Measurements from ENCODE around the gene ABCC4.

ABCC4 gene

GRCh38 chr13:95235199-95235756, 66.0 kb downstream of the ABCC4 start:
- DNase-seq (ENCODE audit: insufficient read length, low spot score) = no peak
- FAIRE-seq = peak; percentile 65

- DNase-seq (ENCODE audit: insufficient read length, low spot score) (no peak), FAIRE-seq (peak; percentile 83)
These were observed 67.0 kb downstream of the ABCC4 start for GRCh38 chr13:95234242-95234641.

- no peak for DNase-seq (ENCODE audit: insufficient read length, low spot score)
- no peak for FAIRE-seq
These were observed 68.1 kb downstream of the ABCC4 start for GRCh38 chr13:95233026-95233635.

- no peak for DNase-seq (ENCODE audit: insufficient read length, low spot score)
- FAIRE-seq = no peak
These were observed 69.9 kb downstream of the ABCC4 start for GRCh38 chr13:95231393-95231792.

GRCh38 chr13:95229855-95230254, 71.4 kb downstream of the ABCC4 start:
- DNase-seq (ENCODE audit: insufficient read length, low spot score) (no peak), FAIRE-seq (no peak)

GRCh38 chr13:95228130-95228529, 73.1 kb downstream of the ABCC4 start:
- DNase-seq (ENCODE audit: insufficient read length, low spot score) = no peak
- FAIRE-seq = no peak

- FAIRE-seq = peak; percentile 95
- peak; percentile 46 for DNase-seq (ENCODE audit: insufficient read length, low spot score)
These were observed 74.1 kb downstream of the ABCC4 start for GRCh38 chr13:95226932-95227695.

GRCh38 chr13:95226476-95226875, 74.8 kb downstream of the ABCC4 start:
- DNase-seq (ENCODE audit: insufficient read length, low spot score) = no peak
- FAIRE-seq = peak; percentile 92

- no peak for DNase-seq (ENCODE audit: insufficient read length, low spot score)
- FAIRE-seq = no peak
These were observed 75.2 kb downstream of the ABCC4 start for GRCh38 chr13:95226050-95226449.

- FAIRE-seq = peak; percentile 40
These were observed 77.2 kb downstream of the ABCC4 start for GRCh38 chr13:95224064-95224463.

GRCh38 chr13:95222733-95223018, 78.6 kb downstream of the ABCC4 start:
- FAIRE-seq (no peak), DNase-seq (ENCODE audit: insufficient read length, low spot score) (no peak)

More at GRCh38 chr13:95224064-95224463, 77.2 kb downstream of the ABCC4 start:
- DNase-seq (ENCODE audit: insufficient read length, low spot score) = no peak

GRCh38 chr13:95221971-95222732, 79.1 kb downstream of the ABCC4 start:
- DNase-seq (ENCODE audit: insufficient read length, low spot score) (no peak), FAIRE-seq (peak; percentile 84)

- no peak for DNase-seq (ENCODE audit: insufficient read length, low spot score)
- peak; percentile 31 for FAIRE-seq
These were observed 80.6 kb downstream of the ABCC4 start for GRCh38 chr13:95220611-95221010.

- FAIRE-seq = no peak
- DNase-seq (ENCODE audit: insufficient read length, low spot score) = no peak
These were observed 83.1 kb downstream of the ABCC4 start for GRCh38 chr13:95217920-95218830.

- DNase-seq (ENCODE audit: insufficient read length, low spot score) = no peak
- FAIRE-seq = no peak
These were observed 85.1 kb downstream of the ABCC4 start for GRCh38 chr13:95216182-95216581.

GRCh38 chr13:95212983-95213850, 88.0 kb downstream of the ABCC4 start:
- FAIRE-seq (no peak), DNase-seq (ENCODE audit: insufficient read length, low spot score) (no peak)

- no peak for FAIRE-seq
These were observed 92.1 kb downstream of the ABCC4 start for GRCh38 chr13:95209109-95209508.

GRCh38 chr13:95207769-95208366, 93.4 kb downstream of the ABCC4 start:
- FAIRE-seq = peak; percentile 77

More at GRCh38 chr13:95209109-95209508, 92.1 kb downstream of the ABCC4 start:
- DNase-seq (ENCODE audit: insufficient read length, low spot score) = no peak

GRCh38 chr13:95206116-95206515, 95.1 kb downstream of the ABCC4 start:
- DNase-seq (ENCODE audit: insufficient read length, low spot score) (no peak), FAIRE-seq (no peak)

More at GRCh38 chr13:95207769-95208366, 93.4 kb downstream of the ABCC4 start:
- no peak for DNase-seq (ENCODE audit: insufficient read length, low spot score)
